GM18505 (cell line): ENCODE data around the gene CCDC6.
A peak's percentile ranks its signal among the peaks of the same experiment; 100 is the strongest.

ENCODE experiments used
- ATAC-seq: cut with Tn5 transposase; IDR thresholded peaks from one replicate; pipeline ENCODE4 v1.9.1; 2021; ENCODE audit not compliant: unreplicated experiment
- POLR2A ChIP-seq: IDR thresholded peaks from 4 replicates; pipeline ENCODE4 v1.6.1; 2011; ENCODE audit warnings: borderline replicate concordance; ENCODE audit not compliant: insufficient read depth, insufficient read length; ENCODE audit errors: extremely low read depth

Gene CCDC6

DNA sequence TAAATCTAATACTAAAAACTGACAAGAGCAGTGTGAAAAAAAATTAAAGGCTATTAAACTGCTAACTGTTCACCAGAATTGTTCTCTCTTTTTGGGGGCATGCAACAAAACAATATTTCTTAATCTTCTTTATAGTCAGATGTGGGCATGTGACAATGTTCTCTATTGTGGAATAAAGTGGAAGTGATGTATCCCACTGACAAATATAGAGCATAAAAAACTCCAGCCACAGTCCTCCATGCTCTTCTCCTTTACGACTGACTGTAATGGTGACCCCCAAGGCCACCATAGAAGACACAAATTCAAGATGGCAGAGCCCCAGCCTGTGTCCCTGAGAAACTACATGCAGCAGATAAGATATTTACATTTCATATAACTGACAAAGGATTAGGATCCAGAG, 11.6 kb upstream of the CCDC6 start:
- TF ChIP-seq POLR2A: no peak
- no peak for ATAC-seq

DNA sequence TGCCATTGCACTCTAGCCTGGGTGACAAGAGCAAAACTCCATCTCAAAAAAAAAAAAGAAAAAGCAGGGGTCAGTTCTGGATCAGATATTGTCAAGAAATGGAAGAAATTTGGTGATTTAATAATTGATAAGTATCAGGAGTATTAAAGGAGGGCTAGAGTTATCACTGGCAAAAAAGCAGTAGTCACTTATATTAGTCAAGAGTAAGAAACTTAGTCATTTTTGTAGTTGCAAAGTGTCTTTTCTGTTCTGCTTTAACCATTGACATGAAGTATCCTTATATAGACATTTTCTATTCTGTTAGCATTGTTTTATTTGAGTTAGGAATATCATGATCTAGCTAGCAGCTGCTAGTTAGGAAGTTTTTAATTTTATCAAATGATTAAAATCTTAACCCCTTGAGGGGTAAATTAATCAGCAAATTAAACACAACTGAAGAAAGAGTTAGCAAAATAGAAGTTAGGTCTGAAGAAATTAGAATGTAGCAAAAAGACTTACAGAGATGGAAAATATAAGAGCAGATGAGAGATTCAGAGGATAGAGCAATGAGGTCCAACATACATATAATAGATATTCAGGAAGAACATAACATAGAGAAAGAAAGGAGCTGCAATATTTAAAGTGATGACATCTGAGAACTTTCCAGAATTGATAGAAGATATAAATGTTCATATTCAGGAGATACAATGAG, 7.3 kb upstream of the CCDC6 start:
- no peak for ATAC-seq
- no peak for TF ChIP-seq POLR2A

DNA sequence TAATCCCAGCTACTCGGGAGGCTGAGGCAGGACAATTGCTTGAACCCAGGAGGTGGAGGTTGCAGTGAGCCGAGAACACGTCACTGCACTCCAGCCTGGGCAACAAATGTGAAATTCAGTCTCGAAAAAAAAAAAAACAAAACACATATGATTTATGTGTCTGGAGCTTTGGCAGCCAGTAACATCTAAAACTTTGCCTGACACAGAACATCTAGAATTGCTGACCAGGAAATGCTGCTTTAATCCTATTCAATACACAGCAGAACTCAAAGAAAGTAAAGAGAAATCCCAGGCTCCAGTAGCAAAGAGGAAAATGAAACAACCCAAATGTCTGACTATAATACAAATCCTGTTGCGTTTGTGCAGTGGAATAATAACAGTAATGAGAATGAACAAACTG, 4.5 kb upstream of the CCDC6 start:
- TF ChIP-seq POLR2A: no peak
- no peak for ATAC-seq

DNA sequence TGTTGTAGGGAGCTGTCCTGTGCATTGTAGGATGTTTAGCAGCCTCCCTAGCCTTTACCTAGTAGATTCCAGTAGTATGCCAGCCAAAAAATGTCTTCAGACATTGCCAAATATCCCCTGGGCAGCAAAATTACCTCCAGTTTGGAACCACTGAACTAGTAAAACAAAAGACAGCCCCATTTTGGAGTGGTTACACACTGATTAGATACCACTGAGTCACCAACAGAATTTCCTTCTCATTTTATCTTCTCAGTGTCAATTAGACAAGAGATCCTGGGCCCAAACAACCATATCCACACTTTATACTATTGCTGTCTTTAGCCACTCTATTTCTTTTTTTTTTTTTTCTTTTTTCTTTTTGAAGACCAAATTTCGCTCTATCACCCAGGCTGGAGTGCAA, 3.5 kb upstream of the CCDC6 start:
- TF ChIP-seq POLR2A: no peak
- ATAC-seq: no peak

DNA sequence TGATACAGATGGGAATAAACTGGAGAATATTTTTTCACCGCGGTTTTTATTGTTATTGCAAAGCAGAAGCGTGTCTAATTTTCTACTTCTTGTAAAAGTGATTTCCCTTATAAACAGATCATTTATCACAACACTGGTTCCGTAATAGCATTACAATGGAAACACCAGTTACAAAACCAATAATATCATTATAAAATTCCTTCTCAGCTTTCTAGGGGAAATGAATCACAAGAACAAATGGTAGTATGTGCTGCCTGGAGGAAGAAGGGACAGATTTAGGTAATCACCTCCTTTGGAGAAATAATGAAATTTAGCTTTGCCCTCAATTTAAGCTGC, 2.4 kb upstream of the CCDC6 start:
- no peak for TF ChIP-seq POLR2A
- ATAC-seq: no peak

DNA sequence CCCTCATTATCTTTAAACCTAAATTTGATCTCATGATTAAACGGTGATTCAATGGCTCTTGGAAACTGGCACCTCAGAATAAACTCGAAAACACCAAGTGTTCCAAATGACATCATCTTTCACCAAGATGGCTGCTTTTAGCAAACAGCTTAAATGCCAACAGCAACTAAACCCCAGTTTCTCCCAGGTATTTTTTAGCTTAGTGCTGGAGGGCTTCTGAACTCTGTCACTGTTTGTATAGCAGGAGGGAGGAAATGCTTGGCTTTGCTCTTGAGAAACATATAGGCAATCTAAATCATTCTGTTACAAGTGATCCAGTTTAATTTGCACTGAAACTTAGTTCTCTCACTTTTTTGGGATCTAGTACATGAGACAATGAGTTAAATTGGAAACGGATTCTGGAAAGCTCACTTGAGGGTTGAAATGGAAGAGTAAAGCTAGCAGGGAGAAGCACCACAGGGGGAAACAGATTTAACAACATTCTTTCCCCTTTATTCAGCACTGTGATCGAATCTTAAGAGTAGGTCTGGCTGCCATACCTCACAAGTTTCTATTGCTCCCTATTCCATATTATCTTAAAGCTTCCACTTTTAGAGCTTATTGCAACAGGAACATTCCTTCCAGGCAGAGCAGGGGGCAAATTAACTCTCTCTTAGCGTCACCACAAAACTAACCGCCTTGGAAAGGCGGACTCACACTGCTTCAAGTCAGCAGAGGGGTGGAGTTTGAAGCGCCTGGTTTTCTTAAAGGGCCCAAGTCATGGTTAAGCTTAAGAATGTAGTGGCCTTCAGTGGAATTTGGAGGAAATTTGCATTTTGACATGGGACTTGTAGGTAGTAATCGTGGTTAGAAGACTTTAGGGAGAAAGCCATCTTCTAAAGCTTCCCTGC, 1.8 kb upstream of the CCDC6 start:
- peak; percentile 48 for TF ChIP-seq POLR2A
- peak; percentile 17 for ATAC-seq

DNA sequence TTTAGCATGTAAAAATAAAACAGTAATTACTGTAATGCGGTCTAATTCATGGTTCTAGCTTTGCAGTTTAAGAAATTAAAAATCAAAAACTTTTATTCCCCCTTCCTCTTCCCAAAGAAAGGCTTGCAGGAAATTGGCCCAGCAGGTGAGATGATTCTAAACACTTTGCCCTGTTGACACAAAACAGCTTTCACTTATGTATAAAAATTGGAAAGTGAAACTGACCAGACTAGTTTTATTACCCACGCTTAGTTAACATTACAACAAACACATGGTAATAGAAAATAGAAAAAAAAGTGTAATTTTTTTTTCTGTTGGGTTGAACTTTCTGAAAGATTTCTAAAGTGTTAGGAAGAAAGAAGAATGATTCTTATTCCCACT, 1.2 kb upstream of the CCDC6 start:
- no peak for TF ChIP-seq POLR2A
- no peak for ATAC-seq

DNA sequence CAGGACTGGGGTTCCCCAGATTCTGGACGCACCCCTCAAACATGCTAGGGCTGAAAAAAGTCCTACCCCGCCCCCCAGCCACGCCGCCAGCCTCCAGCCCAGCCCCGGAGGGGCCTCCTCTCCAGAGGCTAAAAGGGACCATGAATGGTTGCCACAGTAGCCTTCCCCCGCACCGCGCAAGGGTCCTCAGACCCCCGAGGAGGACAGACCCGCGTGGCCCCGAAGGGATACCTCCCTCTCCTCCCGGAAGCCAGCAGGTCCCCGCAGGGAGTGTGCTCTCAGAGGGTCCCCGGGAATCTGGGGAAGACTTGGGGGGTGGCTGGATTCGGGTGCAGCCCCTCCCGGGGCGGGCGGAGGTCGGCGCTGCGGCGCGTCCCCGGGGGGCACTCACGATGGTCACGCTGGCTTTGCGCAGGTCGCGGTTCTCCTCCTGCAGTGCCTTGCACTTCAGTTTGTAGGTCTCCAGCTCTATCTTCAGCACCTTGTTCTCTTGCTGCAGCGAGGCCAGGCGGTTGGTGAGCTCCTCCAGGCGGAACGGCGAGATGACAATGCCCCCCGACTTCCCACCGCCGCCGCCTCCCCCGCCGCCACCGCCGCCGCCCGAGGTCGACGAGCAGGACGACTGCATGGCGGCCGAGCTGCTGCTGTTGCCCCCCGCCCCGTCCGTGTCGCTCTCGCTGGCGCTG, 482 bp downstream of the CCDC6 start:
- TF ChIP-seq POLR2A: no peak
- no peak for ATAC-seq

DNA sequence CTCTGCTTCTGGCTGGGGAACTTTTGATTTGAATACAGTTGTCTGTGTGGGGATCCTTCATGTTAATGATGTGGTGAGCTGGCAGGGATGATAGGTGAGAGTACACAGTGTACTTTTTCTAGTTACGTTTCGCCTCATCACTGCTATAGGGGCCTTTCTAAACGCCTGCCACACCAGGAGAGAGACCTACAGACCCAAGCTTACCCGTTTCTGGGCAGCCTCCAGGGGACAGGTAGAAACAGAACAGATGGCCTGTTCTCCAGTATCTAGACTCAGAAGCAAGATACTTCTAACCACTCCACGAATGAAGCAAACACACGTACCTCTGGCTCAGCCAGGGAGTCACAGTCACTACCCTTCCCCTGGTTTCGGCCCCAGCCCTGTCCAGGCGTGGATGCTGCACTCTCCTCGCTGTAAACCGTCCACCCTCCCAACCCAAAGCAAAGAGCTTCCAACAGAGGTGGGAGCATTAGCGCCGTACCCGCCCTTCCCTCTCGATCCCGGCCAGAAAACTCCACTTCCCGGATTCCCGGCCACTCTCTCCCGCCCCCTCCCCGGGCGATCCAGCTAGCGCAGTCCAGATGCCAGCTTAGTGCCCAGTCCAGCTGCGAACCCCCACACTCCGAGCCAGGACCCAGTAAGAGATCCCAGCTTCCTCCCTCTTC, 1.2 kb downstream of the CCDC6 start:
- TF ChIP-seq POLR2A: peak; percentile 58
- ATAC-seq: peak; percentile 40

DNA sequence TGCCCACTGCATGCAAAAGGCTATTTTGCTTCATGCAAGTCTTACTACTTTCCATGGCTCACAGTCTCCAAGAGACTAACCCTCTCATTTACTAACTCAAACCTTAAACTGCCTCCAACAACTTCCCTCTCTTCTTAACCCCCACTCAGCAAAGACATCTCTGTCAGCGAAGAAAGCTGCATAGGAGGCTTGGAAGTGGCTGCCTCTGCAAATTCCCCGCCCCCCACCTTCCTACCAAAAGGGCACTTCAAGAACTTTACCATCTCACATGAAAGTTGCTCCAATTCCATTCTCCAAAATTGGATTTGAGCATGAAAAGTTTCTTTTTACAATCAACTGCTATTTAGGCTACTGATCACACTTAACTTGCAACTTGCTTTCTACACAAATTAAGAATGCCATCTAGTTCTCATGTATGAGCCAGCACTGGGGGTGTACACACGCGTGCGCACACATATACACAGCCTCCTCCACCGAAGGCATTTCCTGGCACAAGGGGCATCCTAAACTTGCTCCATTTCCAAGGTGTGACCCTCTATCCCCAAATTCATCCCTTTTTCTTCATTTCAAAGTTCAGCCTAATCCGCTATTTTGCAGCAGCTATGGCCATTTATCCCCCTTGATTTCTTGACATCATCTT, 1.8 kb downstream of the CCDC6 start:
- no peak for TF ChIP-seq POLR2A
- ATAC-seq: no peak

DNA sequence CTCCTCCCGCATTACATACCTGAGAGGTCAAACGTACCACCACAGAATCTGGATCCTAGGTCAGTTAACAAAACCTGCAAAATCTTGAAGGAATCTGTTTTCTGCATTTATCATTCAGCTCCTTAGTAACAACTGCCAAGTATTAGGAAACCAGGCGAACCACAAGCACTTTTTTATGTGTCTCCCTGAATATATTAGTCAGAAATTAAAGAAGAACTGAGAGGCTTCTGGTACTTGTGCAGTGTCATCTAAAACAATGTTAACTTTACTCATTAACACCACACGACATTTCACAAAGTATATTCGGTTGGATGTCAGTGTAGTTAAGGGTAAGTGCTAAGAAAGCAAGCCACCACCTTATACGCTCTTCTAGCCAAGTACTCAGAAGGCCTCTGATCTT, 2.5 kb downstream of the CCDC6 start:
- ATAC-seq: no peak
- TF ChIP-seq POLR2A: no peak

DNA sequence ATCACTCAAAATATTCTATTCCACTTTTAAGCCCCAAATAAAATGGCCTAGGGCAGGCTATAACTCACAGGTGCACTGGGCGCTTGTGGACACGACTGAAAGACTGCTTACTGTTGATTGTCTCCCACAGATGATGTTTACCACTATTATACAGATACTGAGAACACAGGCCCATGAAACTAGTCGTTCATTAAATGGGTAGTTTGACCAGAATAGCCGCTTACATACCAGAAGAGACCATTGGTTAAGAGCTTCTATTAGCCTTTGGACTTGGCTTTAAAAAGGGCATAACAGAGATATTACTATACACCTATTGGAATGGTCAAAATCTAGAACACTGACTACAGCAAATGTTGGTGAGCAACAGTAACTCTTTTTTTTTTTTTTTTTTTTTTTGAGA, 4.3 kb downstream of the CCDC6 start:
- ATAC-seq: no peak
- no peak for TF ChIP-seq POLR2A

DNA sequence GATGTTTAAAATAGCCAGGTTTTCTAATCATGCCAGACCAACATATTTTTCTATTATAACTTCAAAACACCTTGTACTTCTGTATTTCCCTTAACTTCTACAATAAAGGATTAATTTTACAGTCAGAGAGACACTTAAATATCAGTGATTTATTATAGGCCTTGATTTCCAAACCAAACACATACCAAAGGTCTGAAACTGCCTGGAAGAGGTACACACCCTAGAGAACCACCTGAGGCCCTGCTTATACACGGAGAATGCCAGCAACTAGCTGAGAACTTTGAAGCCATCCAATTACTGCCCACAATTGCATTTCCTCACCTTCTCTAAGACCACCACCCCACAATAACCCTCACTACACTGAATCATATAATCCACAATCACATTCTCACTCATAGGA, 4.9 kb downstream of the CCDC6 start:
- no peak for ATAC-seq
- TF ChIP-seq POLR2A: no peak
